ENCODE data around the gene BPIFB3.

GRCh38 chr20:33034901-33035492 lies 18.7 kb upstream of the BPIFB3 start:
- no peak for TF ChIP-seq STAT6 (CRISPR knock-in tag; conservative IDR thresholded peaks at IDR 0.05; ENCODE audit: low read depth)
- TF ChIP-seq CTCF (IDR thresholded peaks at IDR 0.05) = no peak
- no peak for TF ChIP-seq CREM (CRISPR knock-in tag; IDR thresholded peaks at IDR 0.05)
- TF ChIP-seq ETV6 (CRISPR knock-in tag; IDR thresholded peaks at IDR 0.05) = no peak

All from WTC11 (cell line).